SK-N-SH treated with all-trans-retinoic acid at 6 μM for 48 hours (cell line): ENCODE results near the gene ERO1A.

Source experiments
- BACH2 ChIP-seq: fragments of 250-450 bp; sonication (Bioruptor Pico); IDR thresholded peaks from 2 replicates; pipeline ENCODE4 v1.9.0; 2021; ENCODE audit warnings: mild to moderate bottlenecking, borderline replicate concordance
- PATZ1 ChIP-seq: fragments of 250-450 bp; sonication (Bioruptor Pico); IDR thresholded peaks from 2 replicates; pipeline ENCODE4 v1.8.0; 2020; ENCODE audit warnings: mild to moderate bottlenecking, moderate library complexity, borderline replicate concordance
- POU6F1 ChIP-seq: fragments of 250-450 bp; sonication (Bioruptor Pico); IDR thresholded peaks from 2 replicates; pipeline ENCODE4 v1.8.0; 2021; ENCODE audit warnings: low read depth, mild to moderate bottlenecking, moderate library complexity, borderline replicate concordance
- PPARA ChIP-seq: fragments of 250-450 bp; sonication (Bioruptor Pico); IDR thresholded peaks from 2 replicates; pipeline ENCODE4 v1.5.0; 2020; ENCODE audit warnings: mild to moderate bottlenecking, borderline replicate concordance
- TCF4 ChIP-seq: fragments of 250-450 bp; sonication (Bioruptor Pico); IDR thresholded peaks from 2 replicates; pipeline ENCODE4 v1.8.0; 2021; ENCODE audit warnings: mild to moderate bottlenecking, moderate library complexity, borderline replicate concordance

DNA sequence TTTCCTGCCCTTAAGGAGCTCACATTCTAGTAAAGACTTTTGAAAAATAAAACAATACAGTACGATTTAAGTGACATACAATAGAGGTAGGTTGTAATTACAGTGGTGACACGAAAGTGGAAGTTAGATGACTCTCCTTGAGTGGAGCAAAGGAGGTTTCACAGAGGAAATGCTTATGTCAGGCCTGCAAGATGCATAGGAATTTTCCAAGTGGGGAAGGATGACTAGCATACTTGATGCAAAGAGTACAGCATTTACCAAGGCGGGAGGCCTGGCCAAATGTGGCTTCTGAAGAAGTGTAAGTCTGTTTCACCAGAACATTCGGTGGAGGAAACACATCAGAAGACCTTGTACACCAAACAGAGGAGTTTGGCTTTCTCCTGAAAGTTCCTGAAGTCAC lies 55.2 kb downstream of the ERO1A start:
- TF ChIP-seq BACH2 (no peak), TCF4 (CRISPR knock-in tag) (no peak), PPARA (no peak), PATZ1 (CRISPR knock-in tag) (no peak), POU6F1 (CRISPR knock-in tag) (no peak)
